ENCODE data around the gene GATA5.
"Not testable (repeated sequence)": the region's sequence is repeated elsewhere in the genome, so short reads cannot be mapped to it uniquely, and the experiment has no call there.

GATA5 gene

GRCh38 chr20:62505337-62506045 lies 29.7 kb upstream of the GATA5 start:
- DNase-seq (ENCODE audit: low spot score): no peak
- FAIRE-seq: no peak

GRCh38 chr20:62504323-62504722 lies 28.5 kb upstream of the GATA5 start:
- DNase-seq (ENCODE audit: low spot score) (no peak), FAIRE-seq (no peak)

GRCh38 chr20:62503401-62504178 lies 27.8 kb upstream of the GATA5 start:
- DNase-seq (ENCODE audit: low spot score): no peak
- no peak for FAIRE-seq

- FAIRE-seq (no peak), DNase-seq (ENCODE audit: low spot score) (no peak)
Measured at GRCh38 chr20:62502496-62503095, 26.8 kb upstream of the GATA5 start.

GRCh38 chr20:62501801-62502495 lies 26.2 kb upstream of the GATA5 start:
- DNase-seq (ENCODE audit: low spot score) (peak; percentile 99), FAIRE-seq (peak; percentile 99)

GRCh38 chr20:62500237-62500864 lies 24.6 kb upstream of the GATA5 start:
- DNase-seq (ENCODE audit: low spot score) (peak; percentile 32), FAIRE-seq (no peak)

- no peak for FAIRE-seq
- DNase-seq (ENCODE audit: low spot score): no peak
Measured at GRCh38 chr20:62499758-62500236, 24.0 kb upstream of the GATA5 start.

GRCh38 chr20:62498874-62499273 lies 23.1 kb upstream of the GATA5 start:
- FAIRE-seq (no peak), DNase-seq (ENCODE audit: low spot score) (no peak)

- no peak for FAIRE-seq
- DNase-seq (ENCODE audit: low spot score): no peak
Measured at GRCh38 chr20:62496568-62497218, 20.9 kb upstream of the GATA5 start.

- DNase-seq (ENCODE audit: low spot score) (no peak), FAIRE-seq (no peak)
Measured at GRCh38 chr20:62495749-62496567, 20.2 kb upstream of the GATA5 start.

- DNase-seq (ENCODE audit: low spot score): no peak
- no peak for FAIRE-seq
Measured at GRCh38 chr20:62494980-62495748, 19.4 kb upstream of the GATA5 start.

- no peak for DNase-seq (ENCODE audit: low spot score)
Measured at GRCh38 chr20:62494537-62494936, 18.7 kb upstream of the GATA5 start.

GRCh38 chr20:62493886-62494285 lies 18.1 kb upstream of the GATA5 start:
- no peak for DNase-seq (ENCODE audit: low spot score)
- FAIRE-seq: no peak

More at GRCh38 chr20:62494537-62494936, 18.7 kb upstream of the GATA5 start:
- no peak for FAIRE-seq

GRCh38 chr20:62493253-62493885 lies 17.6 kb upstream of the GATA5 start:
- no peak for DNase-seq (ENCODE audit: low spot score)
- no peak for FAIRE-seq

- FAIRE-seq (no peak), DNase-seq (ENCODE audit: low spot score) (no peak)
Measured at GRCh38 chr20:62492711-62493110, 16.9 kb upstream of the GATA5 start.

- DNase-seq (ENCODE audit: low spot score); FAIRE-seq: not testable (repeated sequence)
Measured at GRCh38 chr20:62490783-62491182, 15.0 kb upstream of the GATA5 start.

GRCh38 chr20:62489932-62490263 lies 14.1 kb upstream of the GATA5 start:
- FAIRE-seq (no peak), DNase-seq (ENCODE audit: low spot score) (no peak)

- FAIRE-seq: peak; percentile 77
- DNase-seq (ENCODE audit: low spot score): peak; percentile 77
Measured at GRCh38 chr20:62489186-62489931, 13.6 kb upstream of the GATA5 start.
